HG02938 (cell line): ENCODE data around the gene SIK3.

Experiments
- ATAC-seq: cut with Tn5 transposase; IDR thresholded peaks from one replicate; pipeline ENCODE4 v1.9.1; 2021; ENCODE audit warnings: mild to moderate bottlenecking, moderate library complexity; ENCODE audit not compliant: unreplicated experiment

SIK3 gene

DNA sequence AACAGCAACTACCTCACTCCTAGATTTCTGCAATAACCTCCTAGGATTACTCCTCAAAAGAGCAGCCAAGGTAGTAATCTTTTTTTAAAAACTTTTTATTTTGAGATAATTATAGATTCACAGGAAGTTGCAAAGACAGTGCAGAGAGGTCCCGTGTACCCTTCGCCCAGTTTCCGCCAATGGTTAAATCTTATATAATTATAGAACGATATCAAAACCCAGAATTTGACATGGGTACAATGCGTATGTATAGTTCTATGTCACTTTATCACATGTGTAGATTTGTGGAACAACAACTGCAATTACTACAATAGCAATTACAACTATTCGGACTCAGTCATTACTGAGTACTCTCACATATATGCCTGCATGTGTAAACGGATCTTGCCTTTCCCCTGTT, 166.0 kb downstream of the SIK3 start:
- no peak for ATAC-seq

DNA sequence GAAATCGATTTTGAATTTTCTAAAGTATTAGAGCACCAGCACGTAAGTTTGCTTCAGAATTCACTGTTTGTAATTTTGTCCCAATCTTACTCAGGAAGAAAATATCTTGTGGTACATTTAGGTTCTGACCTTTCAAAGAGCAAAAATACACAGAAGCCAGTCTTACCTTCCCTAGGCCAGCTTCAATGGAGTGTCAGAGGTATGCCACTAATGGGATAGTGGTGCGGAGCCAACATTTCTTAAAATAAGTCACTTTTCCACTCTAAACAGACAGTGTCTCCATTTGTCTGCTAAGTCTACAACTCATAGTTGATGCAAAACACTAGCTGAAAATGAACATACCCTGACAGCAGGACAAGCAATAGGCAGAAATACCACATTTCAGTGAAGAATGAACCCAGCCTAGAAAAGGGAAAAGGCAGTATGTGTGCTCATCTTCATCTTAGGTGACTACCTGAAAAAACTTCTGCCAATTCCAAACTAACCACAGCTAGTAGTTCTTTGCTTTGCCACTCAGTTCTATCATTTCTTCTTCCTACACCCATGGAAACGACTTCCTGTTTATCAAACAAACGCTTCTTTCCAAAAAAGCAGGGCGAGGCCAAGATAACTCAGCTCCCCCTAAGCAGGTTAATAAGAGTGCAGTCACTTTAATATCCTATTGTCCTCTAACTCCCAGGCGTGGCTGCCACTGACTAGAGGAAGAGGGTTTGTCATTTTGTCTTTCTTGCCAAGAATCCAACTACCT, 166.8 kb downstream of the SIK3 start:
- ATAC-seq = no peak

DNA sequence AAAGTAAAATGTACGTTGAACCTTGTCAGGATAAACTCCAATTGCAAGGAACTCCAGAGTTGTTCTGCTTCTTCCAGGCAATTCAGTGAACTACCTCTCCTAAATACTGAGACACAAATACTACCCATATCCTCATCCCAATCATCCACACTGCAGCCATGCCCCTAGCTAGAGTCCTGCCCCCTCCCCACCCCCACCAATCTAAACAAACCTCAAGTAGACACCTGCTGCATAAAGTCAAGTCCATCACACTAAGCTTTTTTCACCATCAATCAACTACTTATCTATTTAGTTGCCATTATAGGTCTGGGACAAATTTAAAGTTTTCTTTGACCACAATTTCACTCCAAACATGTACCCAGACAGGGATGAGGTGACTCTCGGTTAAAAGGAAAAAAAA, 167.6 kb downstream of the SIK3 start:
- ATAC-seq = no peak

DNA sequence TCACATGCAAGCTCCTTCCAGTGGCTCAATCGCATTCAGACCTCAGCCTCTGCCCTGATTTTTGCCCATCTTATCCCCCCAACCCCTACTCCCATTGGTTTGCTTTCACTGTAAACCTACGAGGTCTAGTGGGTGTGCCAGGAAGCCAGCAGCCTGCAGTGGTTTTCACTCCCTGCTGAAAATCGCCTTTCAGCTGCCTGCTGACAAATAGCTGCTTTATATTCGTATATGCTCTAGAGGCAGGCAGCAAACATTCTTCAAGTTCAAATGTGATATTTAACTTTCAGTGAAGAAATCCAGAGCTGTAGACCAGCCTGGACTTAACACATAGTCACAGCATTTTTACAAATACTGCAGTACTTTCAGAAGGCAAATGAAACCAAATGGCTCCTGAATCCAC, 168.1 kb downstream of the SIK3 start:
- ATAC-seq = no peak

DNA sequence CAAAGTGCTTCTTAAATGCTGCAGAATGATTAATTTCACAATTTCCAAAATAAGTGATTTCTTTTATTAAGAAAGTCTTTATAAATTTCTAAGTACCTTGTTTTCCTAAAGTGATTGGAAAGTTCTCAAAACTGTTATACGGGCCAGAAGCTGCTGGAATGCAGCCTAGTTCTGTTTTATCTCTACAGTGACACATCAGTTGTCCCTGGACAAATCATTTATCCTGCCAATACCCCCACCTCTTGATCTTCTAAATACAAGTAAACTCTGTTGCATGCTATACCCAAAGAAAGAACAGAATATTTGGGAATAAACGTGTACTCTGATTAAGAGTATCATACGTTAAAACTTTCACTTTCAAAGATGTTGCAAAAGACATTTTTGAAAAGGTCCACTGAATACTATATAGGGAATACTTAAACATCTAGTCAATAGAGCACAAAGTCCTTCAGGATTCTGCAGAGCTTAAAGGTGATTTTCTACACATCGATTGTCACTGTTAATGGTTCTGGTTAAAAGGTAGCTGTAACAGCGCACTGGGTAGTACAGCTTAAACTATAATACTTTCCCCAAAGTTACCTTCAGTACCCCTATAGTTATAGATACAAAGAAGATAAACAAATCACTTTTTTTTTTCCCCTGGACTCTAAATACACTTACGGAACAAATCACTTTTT, 168.7 kb downstream of the SIK3 start:
- no peak for ATAC-seq

DNA sequence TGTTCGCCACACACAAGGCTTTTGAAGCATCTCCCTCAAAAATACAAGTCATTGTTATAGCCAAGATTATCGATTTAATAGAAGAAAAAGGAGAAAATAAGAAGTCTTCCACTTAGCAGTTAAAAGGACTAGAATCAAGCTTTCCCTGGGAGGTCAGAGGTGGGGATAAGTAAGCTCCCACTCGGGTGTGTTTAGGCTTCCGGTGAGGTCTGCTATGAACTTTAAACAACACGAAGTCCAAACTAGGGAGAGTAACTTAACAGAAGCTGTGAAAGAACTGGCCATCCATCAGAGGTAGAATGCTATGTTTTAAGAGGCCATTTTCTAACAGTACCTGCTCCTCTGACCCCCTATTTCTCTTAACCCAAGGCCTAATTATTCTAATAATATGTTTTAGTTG, 169.4 kb downstream of the SIK3 start:
- ATAC-seq = no peak

DNA sequence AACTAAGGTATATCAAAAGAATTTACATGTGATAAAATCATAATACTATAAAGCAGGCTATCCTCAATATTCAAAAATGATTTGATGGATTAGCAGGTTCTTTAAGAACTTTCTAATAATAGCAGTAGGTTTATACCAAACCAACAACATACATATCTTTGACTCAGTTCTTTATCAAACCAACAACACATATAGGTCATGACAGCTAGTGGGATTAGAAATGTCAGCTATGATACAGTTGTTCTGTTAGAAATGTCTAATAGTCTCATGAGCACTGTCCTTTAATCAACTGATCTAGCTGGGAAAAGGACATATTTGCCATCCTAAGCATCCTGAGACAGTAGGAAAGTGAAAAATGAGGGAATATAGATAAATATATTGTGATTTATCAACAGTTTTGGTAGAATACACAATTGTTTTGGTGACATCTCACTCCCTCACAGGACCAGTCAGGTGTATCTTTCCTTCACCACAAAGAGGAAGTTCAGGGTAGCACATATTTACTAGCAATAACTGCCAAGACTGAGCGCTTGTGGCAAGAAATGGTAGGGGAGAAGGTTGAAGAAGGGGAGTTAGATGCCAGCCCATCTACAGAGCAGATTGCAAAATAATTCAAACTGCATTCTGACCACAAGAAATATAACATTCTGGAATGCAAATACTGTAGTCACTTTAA, 170.0 kb downstream of the SIK3 start:
- ATAC-seq = peak; percentile 71

DNA sequence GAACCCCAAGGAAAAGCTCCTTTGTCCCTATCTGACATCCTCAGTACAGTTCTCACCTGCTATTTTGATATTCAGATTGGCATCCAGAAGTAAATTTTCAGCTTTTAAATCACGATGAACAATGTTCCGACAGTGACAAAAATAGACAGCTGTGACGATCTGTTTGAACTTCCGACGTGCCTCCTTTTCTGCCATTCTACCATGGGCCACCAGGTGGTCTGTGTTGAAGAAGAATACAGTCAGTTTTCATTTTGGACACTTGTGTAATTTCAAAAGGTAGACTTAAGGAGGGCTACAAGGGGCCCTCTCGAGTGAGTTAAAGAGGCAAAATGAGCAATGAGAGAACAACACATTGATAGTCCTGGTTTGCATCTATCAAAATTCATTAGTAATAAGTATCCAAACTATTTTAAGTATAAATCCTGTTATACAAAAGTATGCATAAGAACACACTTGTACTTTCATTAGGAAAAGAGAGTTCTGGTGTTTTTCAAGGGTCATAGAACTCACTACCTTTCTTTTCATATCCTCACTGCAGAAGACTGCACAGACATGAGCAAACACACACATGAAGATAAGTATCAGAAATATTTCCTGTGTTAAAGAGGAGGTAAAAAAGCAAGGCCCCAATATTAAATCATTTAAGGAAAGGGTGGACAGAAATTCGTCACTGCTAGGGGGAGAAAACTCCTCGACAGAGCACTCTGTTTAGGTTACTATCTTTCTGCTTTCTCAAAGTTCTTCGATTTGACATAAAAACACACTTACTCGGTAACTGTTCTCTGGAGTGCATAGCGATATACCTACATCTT, 170.9 kb downstream of the SIK3 start:
- ATAC-seq = no peak

DNA sequence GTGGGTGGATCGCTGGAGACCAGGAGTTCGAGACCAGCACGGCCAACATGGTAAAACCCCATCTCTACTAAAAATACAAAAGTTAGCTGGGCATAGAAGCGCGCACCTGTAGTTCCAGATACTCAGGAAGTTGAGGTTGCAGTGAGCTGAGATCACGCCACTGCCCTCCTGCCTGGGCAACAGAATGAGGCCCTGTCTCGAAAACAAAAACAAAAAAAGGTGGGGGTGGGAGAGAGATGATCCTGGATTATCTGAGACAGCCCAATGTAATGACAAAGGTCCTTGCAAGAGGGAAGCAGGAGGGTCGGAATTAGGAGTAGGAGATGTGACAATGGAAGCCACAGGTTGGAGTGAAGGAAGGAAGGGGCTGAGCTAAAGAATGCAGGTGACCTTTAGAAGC, 173.2 kb downstream of the SIK3 start:
- no peak for ATAC-seq

DNA sequence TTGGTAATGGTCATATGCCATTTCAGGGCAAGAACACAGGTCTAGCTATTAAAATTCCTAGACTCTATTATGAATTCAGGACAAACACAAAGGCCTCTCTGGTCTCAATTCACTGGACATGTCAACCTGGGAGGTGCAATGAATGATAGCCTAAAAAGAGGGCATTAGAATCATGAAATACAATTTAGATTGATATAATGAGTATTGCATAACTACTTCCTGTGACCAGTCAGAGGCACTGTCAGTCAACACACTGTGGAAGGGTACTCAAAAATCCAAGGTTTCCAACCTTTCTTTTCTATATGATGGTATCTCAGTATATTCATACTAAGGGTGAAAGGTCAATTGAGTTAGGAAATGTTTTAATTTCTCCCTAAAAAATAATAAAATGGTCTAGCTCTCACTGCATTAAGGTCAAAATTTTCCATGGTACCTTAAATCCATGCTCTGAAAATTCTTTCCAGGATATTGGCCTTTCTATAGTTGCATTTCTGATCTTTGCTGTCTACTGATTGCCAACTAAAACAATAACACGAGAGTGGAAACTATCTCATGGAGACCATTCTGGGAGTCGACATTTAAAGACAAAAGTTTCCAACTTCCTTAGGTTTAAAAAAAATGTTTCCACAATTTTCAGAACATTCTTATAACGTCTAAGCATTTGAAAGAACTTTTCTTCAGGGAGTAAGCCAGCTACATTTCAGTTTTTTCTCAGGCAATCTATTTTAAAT, 179.1 kb downstream of the SIK3 start:
- no peak for ATAC-seq

DNA sequence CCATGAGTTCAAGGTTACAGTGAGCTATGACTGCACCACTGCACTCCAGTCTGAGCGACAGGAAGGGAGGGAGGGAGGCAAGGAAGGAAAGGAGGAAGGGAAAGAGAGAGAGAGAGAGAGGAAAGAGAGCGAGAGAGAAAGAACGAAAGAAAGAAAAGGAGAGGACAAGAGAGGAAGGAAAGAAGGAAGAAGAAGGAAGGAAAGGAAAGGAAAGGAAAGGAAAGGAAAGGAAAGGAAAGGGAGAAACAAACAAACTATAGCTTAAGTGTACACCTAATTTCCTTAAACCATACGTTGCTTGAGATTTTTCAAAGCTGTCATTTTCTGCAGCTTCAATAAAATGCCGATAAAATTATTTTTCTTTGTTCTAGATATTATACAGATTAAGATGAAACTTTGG, 180.6 kb downstream of the SIK3 start:
- no peak for ATAC-seq

DNA sequence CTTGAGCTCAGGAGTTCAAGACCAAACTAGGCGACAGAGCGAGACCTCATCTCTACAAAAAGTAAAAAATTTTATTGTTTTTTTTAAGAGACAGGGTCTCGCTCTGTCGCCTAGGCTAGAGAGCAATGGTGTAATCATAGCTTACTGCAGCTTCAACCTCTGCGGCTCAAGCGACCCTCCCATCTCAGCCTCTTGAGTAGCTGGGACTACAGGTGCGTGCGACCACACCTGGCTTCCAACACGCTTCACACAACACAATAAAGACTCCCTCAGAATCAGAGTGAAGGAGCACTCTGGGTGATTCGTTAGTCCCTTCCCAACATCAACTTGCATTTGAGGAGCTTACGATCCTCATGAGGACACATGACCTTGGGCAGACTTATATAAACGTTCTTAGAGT, 181.3 kb downstream of the SIK3 start:
- ATAC-seq = no peak

DNA sequence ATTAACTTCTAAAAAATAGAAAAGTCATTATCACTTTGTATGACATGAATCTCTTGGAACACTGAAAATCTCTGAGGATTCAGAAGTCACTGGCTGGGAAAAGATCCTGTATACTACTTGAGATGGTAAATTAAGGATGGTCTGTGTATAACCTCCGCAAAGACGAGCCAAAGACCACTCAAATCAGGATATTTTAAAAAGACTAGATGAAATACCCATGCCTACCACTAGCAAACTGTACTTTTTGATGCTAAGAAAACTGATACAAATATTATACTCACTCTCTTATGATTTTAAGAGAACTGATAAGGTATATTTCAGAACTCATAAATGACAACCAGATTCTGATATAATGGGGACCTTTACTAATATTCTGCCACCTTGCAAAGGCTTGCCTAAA, 182.2 kb downstream of the SIK3 start:
- no peak for ATAC-seq

DNA sequence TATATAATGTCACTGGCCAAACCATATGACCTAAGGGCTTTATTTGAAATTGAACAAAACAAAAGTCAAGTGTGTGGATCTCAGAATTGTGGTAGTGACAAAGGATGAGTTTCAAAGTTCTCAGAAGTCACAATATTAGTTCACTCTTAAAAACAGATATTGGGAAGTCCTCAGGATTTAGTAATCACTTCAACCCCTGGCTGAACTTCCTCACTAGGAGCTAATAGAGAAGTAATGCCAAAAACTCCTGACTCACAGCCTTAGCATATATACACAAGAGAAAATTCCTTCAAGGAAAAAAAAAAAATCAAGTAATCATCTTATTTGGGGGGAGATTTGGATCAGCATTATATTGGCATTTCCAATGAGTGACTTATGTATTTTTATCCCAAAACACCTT, 185.2 kb downstream of the SIK3 start:
- ATAC-seq = no peak

DNA sequence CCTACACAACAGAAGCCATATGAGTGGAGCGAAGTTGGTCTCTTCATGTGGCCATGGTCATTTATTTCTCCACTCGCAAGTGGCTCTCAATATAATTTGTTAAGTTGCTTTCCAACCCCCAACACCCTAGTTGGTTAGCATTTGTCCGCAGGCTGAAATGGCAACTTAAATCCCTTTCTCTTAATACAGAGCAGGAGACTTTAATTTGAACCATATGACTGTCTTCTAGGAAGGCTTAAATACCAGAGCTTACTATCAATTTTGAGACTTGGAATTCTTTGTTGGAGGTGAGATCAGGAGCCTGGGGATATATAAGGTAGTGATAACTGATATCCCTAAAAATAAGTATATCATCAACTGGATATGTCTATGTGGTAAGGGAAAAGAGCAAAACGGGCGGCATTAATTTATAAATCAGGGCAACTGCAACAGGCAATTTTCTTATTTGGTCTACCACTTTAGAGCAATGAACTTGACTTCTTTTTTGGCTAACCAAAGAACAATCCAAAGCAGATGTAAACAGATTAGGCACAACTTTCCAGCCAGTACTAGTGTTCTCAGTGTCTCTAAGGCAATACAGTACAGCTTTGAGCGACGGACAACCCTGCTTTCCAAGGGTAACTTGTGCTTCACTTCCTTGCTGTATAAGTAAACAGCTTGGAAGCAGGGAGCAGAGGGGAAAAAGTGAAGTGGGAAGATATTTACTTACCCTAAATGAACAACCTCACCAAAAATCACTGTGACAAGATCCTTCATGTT, 186.1 kb downstream of the SIK3 start:
- ATAC-seq = no peak

DNA sequence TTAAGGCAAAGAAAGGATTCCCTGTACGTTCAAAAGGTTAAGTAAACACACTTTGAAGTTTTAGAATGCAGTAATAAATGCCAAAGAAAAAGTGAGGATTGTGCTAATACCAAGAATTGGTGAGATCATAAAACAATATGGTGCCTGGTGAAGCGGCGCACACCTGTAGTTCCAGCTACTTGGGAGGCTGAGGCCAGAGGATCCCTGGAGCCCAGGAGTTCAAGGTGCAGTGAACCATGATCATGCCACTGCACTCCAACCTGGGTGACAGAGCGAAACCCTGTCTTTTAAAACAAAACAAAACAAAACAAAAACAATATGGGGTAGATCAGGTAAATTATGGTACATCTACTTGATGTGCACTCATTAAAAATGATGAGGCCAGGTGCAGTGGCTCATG, 187.4 kb downstream of the SIK3 start:
- no peak for ATAC-seq

DNA sequence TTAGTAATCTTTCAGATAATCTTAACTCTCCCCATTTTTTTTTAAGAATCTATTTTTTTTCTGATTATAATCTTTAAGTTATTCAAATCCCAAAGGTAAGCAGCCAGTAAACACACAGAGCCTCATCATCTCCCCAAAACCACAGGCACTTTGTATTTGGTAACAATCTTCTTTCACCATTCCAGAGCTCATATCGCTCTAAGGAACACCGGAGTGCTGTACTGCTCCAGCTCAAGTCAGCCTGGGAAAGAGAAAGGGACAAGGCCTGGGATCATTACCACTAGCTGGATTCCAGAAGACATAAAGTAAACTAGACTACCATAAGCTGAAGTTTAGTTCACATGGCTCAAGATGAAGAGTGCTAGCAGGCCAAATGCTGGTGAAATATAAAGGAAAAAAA, 187.8 kb downstream of the SIK3 start:
- no peak for ATAC-seq

DNA sequence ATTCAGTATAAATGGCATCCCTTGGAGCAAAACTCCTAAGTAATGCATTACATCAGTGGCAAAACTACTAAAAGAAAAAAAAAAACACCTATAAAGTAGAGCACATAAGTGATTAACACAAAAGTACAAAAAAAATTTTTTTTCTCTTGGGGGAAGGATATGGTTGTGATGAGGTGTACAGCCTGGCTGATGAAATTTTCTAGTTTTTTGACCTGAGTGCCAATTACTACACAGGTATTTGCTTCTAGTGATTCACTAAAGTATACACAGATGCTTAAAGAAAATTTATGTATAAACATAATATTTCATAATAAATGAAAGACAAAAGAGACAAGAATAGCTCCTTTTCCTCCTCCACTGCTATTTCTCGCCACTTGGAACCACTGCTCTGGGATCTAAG, 189.0 kb downstream of the SIK3 start:
- no peak for ATAC-seq

DNA sequence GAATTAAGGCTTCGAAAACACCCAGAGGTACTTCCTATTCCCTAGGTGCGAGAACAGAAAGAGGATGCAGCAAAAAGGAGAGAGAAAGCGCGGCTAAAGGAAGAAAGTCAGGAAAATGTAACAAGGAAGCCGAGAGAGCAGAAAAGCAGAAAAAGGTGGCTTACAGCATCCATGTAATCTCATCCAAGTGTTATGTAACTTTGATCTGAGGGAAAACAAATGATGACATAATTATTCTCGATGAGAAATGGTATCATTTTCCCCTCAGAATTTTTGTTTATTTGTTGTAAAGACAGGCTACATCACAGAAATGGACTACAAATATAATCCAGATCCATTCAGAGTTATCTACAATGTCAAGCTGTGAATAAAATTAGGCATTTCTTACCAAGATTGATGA, 191.7 kb downstream of the SIK3 start:
- no peak for ATAC-seq

DNA sequence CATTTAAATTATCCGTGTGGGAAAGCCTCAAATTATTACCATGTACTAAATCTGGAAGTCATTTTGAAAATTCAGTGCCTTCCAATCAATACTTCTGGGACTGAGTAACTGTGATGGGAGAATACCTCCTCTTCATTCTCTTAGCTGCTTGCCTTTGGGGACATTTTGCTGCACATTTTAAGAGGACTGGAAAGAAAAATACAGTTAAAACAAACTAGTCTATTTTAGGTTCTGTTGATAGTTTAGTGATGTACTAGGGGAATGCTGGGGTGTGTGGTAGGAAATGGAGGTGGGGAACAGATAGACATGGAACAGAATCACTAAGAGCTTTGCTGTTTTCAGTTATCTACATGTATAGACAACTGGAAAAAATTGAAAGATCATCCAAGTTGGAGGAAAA, 195.1 kb downstream of the SIK3 start:
- no peak for ATAC-seq
